Lung (tissue), 12 donors: ENCODE results near the gene ST3GAL3. TPM values are rescaled to one million over a fixed set of nuclear protein-coding genes. Genes with fewer than 3 reads are reported as not detected.

Source experiments
- ATAC-seq: fragments of 200-7000 bp; cut with Tn5 transposase; one replicate; pipeline ENCODE4 v1.9.1; 2020; ENCODE audit warnings: moderate number of reproducible peaks; ENCODE audit not compliant: insufficient read depth, low FRiP score
- DNase-seq, 3 donors: peaks; one replicate each; pipeline ENCODE4 v3.0.0-alpha.2; 2013 to 2017
- H3K27ac ChIP-seq, 2 donors: one replicate each; pipeline ENCODE4 v1.5.1; 2013; ENCODE audit warnings: mild to moderate bottlenecking in 2 of 2, moderate library complexity in 2 of 2, control low read depth in 1 of 2, inconsistent platforms in 1 of 2, low read depth in 1 of 2, low read length in 1 of 2
- H3K27me3 ChIP-seq, 3 donors: one replicate each; pipeline ENCODE4 v1.5.1; 2013; ENCODE audit warnings: low read length in 2 of 3; ENCODE audit not compliant: control insufficient read depth in 3 of 3, insufficient read depth in 3 of 3
- H3K36me3 ChIP-seq, 4 donors: one replicate each; pipeline ENCODE4 v1.5.1; 2013; ENCODE audit warnings: low read length in 4 of 4, mild to moderate bottlenecking in 1 of 4, moderate library complexity in 1 of 4; ENCODE audit not compliant: control insufficient read depth in 4 of 4, insufficient read depth in 4 of 4
- H3K4me1 ChIP-seq, 5 donors: one replicate each; pipeline ENCODE4 v1.5.1; 2013; ENCODE audit warnings: low read length in 5 of 5, mild to moderate bottlenecking in 2 of 5, moderate library complexity in 1 of 5; ENCODE audit not compliant: control insufficient read depth in 5 of 5, insufficient read depth in 5 of 5
- H3K4me3 ChIP-seq: one replicate; pipeline ENCODE4 v1.5.1; 2013; ENCODE audit warnings: mild to moderate bottlenecking, control low read depth, moderate library complexity
- H3K9ac ChIP-seq, 2 donors: one replicate each; pipeline ENCODE4 v1.5.1; 2013; ENCODE audit warnings: low read length in 2 of 2, control low read depth in 1 of 2; ENCODE audit not compliant: insufficient read depth in 1 of 2
- H3K9me3 ChIP-seq, 4 donors: one replicate each; pipeline ENCODE4 v1.5.1; 2013; ENCODE audit warnings: low read length in 3 of 4, mild to moderate bottlenecking in 1 of 4, moderate library complexity in 1 of 4; ENCODE audit not compliant: control insufficient read depth in 4 of 4, insufficient read depth in 3 of 4
- WGBS, 2 donors: extraction: QIAGEN DNeasy Blood & Tissue Kit; methylation state at CpG; one replicate each; pipeline ENCODE4 v1.1.7; 2013; 5-methylcytosine and 5-hydroxymethylcytosine counted together
- polyA plus RNA-seq, 2 donors: library from polyadenylated mRNA; stranded (reverse); fragments of 200-250 nt; gene quantifications; one replicate each; pipeline ENCODE4 v1.2.1, GENCODE V29; 2013
- total RNA-seq, 2 donors: library from RNA; depleted of rRNA in 1 of 2; stranded (reverse); fragments of >200 nt in 1 of 2; gene quantifications; one replicate each; pipeline ENCODE4 v1.2.1, GENCODE V29; 2014 to 2021
- TF ChIP-seq, protein P1 (sequence below): IDR thresholded peaks from 2 replicates; pipeline ENCODE4 v1.5.1; 2012; ENCODE audit warnings: mild to moderate bottlenecking; ENCODE audit errors: control extremely low read depth, extremely low read depth
- donor health status: control.
- donor health status: control.
- donor health status: Bipolar disorder and iron deficiency.
- donor health status: healthy.
- donor health status: DM: yes; HTN: yes; CAD: no.

Gene ST3GAL3
- total and polyA plus RNA-seq, 4 donors, result 8.4 to 28.0 (median 17.1) TPM

DNA sequence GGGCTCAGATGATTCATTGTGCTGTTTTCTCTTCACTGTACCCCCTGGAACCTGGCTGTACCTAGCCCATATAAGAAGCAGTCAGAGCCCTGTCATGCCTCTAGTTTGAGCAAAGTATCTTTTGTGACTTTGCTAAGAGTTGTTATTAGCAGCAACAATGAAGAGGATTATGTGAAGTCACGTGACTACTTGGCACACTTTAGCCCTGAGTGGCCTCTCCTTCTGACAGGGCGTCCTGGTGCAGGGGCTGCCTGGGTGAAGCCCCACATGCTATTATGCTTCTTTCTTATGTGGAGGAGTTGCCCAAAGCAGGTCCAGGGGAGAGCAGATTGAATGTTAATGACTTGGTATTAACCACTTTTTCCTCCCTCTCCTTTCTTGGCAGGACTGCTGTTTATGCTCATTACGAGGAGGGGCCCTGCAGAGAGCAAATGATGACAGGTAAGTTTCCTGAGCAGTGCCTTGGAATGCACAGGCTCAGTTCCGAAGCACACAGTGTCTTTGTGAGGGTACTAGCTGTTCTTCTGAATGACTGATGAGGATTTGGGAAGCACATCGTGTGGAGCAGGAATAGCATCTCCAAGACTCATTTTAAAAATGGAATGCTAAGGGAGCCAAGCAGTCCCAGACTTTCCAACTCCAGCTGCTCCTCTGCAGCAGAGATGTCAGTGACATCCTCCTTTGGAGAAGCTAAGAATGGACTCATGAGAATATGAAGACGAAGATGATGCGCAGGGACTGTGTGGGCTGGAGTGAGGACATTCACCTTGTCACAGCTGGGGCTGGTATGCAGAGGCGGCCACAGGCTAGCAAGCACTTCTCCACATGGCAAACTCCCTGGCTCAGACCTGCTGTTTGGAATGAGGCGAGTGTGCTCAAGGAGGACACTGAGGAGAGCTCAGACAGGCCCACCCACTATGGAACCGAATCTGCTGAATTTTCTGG, 15.2 kb upstream of the ST3GAL3 start:
- H3K4me1 ChIP-seq, result no peaks in the 10 kb centered on the region

DNA sequence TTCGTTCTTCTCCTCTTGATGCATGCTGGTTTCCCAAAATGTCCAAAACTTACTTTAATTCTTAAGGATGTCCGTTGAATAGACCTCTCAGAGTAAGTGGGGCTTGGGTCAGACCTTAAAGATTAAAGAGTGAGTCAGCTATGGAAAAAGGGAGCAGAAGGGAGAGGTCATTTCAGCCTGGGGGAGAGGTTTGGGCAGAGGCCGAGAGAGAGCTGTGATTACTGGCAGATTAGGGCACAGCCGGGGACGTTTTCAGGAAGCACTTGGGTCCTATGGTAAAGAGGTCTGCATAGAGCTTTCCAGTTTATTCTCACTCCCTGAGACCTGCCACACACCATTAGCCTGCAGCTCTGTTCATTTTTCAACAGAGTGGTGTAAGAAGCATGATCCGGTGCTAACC, 14.0 kb upstream of the ST3GAL3 start:
- Histone ChIP-seq H3K27me3 (no peaks in the 10 kb centered on the region), H3K9ac (no peak overlapping the region), H3K27ac (no peak overlapping the region), H3K4me3 (no peak overlapping the region), H3K9me3 (no peaks in the 10 kb centered on the region), H3K4me1 (no peaks in the 10 kb centered on the region), H3K36me3 (peaks cover 66 to 93% (median 87%) of the 10 kb centered on the region in 4 donors)
- TF ChIP-seq, protein P1, sequence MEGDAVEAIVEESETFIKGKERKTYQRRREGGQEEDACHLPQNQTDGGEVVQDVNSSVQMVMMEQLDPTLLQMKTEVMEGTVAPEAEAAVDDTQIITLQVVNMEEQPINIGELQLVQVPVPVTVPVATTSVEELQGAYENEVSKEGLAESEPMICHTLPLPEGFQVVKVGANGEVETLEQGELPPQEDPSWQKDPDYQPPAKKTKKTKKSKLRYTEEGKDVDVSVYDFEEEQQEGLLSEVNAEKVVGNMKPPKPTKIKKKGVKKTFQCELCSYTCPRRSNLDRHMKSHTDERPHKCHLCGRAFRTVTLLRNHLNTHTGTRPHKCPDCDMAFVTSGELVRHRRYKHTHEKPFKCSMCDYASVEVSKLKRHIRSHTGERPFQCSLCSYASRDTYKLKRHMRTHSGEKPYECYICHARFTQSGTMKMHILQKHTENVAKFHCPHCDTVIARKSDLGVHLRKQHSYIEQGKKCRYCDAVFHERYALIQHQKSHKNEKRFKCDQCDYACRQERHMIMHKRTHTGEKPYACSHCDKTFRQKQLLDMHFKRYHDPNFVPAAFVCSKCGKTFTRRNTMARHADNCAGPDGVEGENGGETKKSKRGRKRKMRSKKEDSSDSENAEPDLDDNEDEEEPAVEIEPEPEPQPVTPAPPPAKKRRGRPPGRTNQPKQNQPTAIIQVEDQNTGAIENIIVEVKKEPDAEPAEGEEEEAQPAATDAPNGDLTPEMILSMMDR, result no peak
- ATAC-seq (no peak), DNase-seq (no peak)
- WGBS, 2 donors, result 90 to 95% methylated on average over 6 of the region's 6 CpGs

More for the DNA sequence above, 15.2 kb upstream of the ST3GAL3 start:
- H3K27ac ChIP-seq, result no peak overlapping the region
- ATAC-seq, result no peak
- H3K4me3 ChIP-seq, result no peak overlapping the region
- no peak overlapping the region for H3K9ac ChIP-seq
- no peak for DNase-seq
- 88 to 89% methylated on average over 10 of the region's 10 CpGs for WGBS, 2 donors
- H3K27me3 ChIP-seq, result no peaks in the 10 kb centered on the region
- peaks cover 70 to 92% (median 87%) of the 10 kb centered on the region in 4 donors for H3K36me3 ChIP-seq
- H3K9me3 ChIP-seq, result no peaks in the 10 kb centered on the region
- TF ChIP-seq, protein P1, result no peak

DNA sequence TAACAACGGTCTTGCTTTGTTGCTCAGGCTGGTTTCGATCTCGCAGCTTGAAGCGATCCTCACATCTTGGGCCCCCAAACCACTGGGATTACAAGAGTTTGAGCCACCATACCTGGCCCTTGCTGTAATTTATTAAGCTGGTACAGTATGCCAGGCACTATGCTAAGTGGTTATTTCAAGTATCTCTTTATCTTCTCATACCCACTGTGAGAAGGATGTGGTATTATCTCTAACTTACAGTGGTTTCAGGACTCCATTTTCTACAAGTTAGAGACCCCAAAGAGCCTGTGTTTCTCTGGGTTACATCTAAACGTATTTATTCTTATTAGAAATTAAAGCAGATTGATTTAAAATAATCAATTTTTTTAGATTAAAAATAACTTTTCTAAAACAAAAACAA, 8.1 kb upstream of the ST3GAL3 start:
- DNase-seq (no peak), ATAC-seq (no peak)
- no peaks in the 10 kb centered on the region for H3K27me3 ChIP-seq
- TF ChIP-seq, protein P1, result no peak
- H3K4me3 ChIP-seq, result no peak overlapping the region
- H3K9ac ChIP-seq, result no peak overlapping the region
- no peak overlapping the region for H3K27ac ChIP-seq
- no peaks in the 10 kb centered on the region for H3K4me1 ChIP-seq
- 94 to 95% methylated on average over 5 of the region's 5 CpGs for WGBS, 2 donors
- no peaks in the 10 kb centered on the region for H3K9me3 ChIP-seq
- peaks cover 41 to 70% (median 60%) of the 10 kb centered on the region in 4 donors for H3K36me3 ChIP-seq
